Measurements from ENCODE around the gene SUN1. TPM values are rescaled to one million over a fixed set of nuclear protein-coding genes. Genes with fewer than 3 reads are reported as not detected.

The SUN1 gene
- total and polyA plus RNA-seq, 2 of the 8 experiments (the other 6 are each of a cell fraction or from before 2014, with no cell fraction given) = 108 to 158 TPM

DNA sequence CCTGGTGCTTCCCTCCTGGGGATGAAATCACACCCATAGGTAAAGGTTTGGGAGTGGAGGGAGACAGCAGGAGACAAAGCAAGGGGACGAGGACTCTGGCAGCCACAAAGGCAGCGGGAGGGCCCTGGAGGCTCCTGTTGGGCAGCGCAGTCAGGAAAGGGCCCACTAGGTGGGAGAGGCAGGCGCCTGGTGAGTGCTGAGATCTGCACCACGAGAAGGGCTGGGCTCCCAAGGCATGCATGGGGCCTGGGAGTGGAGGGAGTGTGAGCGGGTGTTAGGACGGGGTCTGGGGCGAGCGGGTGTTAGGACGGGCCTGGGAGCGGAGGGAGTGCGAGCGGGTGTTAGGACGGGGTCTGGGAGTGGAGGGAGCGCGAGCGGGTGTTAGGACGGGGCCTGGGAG lies 57.1 kb downstream of the SUN1 start:
- Histone ChIP-seq H3K4me1 (replicated peaks in 1 of 4; ENCODE audit: control insufficient read depth in 3 of 4, insufficient read depth in 4 of 4, low read length in 3 of 4) (peaks cover 0 to 12% (median 1%) of the 10 kb centered on the region in 4 experiments; a peak in 2 of 7 replicates), H3K4me2 (ENCODE audit: insufficient read depth in 1 of 2, low read depth in 2 of 2, low read length in 2 of 2) (peak overlapping the region; percentile 39 to 47), H4K5ac (ENCODE audit: insufficient read length, low read depth, low read length) (no peak overlapping the region), H4K8ac (ENCODE audit: extremely low read depth, insufficient read depth, low read length) (peak overlapping the region; percentile 51; the same call in 1 of the 2 replicates), H3K27me3 (replicated peaks in 1 of 4; ENCODE audit: control insufficient read depth in 3 of 4, extremely low read depth in 1 of 4, insufficient read depth in 3 of 4, low read length in 3 of 4) (no peaks in the 10 kb centered on the region), H4K20me1 (replicated peaks in 1 of 2; ENCODE audit: control insufficient read depth in 1 of 2, insufficient read depth in 2 of 2, low read length in 2 of 2) (peaks cover 30 to 47% of the 10 kb centered on the region in 2 experiments), H3K4me3 (ENCODE audit: extremely low read depth in 1 of 4, insufficient read depth in 2 of 4, low read depth in 3 of 4, low read length in 4 of 4) (peak overlapping the region in 2 of 4 experiments; percentile 19 to 23; a peak in 2 of 8 replicates), H3K14ac (ENCODE audit: insufficient read length) (no peak overlapping the region), H2BK20ac (ENCODE audit: low read length) (no peak overlapping the region), H2BK120ac (replicated peaks; ENCODE audit: low read depth, low read length) (no peak overlapping the region), H3K36me3 (ENCODE audit: control insufficient read depth in 2 of 4, insufficient read depth in 4 of 4, low read length in 3 of 4) (peaks cover 20 to 58% (median 43%) of the 10 kb centered on the region in 4 experiments), H3K23me2 (ENCODE audit: low read depth, low read length) (peaks cover 2% of the 10 kb centered on the region; the same call in 1 of the 2 replicates), H3K56ac (replicated peaks; ENCODE audit: insufficient read length, low read depth, low read length) (no peak overlapping the region), H2AFZ (ENCODE audit: low read length) (no peak overlapping the region), H3K27ac (ENCODE audit: low read depth, low read length) (no peak overlapping the region), H3K9me3 (ENCODE audit: insufficient read depth in 2 of 2, low read depth in 1 of 2, low read length in 1 of 2) (no peaks in the 10 kb centered on the region), H2AK5ac (ENCODE audit: low read depth, low read length) (0 out of 2 replicates have a peak overlapping the region, but pooled peaks have one; percentile 39), H3K18ac (ENCODE audit: extremely low read depth, low read length) (no peak overlapping the region; the same call in 1 of the 2 replicates), H3K79me1 (ENCODE audit: low read depth, low read length) (peaks cover 43% of the 10 kb centered on the region), H3K9ac (replicated peaks in 1 of 4; ENCODE audit: extremely low read depth in 1 of 4, low read depth in 3 of 4, low read length in 3 of 4) (no peak overlapping the region), H3K4ac (replicated peaks; ENCODE audit: insufficient read length, low read depth, low read length) (no peak overlapping the region), H4K91ac (replicated peaks; ENCODE audit: insufficient read length, low read length) (no peak overlapping the region), H2BK12ac (ENCODE audit: low read depth, low read length) (no peak overlapping the region), H2BK15ac (ENCODE audit: low read length) (no peak overlapping the region), H3K79me2 (ENCODE audit: control insufficient read depth in 1 of 2, insufficient read depth in 2 of 2, low read length in 2 of 2) (peaks cover 8 to 53% of the 10 kb centered on the region in 2 experiments), H2BK5ac (ENCODE audit: low read depth, low read length) (no peak overlapping the region; the same call in none of the 2 replicates), H3K23ac (ENCODE audit: insufficient read length) (no peak overlapping the region)
- FAIRE-seq (no peak), DNase-seq (ENCODE audit: low read depth in 1 of 2, low spot score in 2 of 2) (no peak)
- CTCF ChIA-PET (ENCODE audit: partially characterized antibody) = no interaction called here
- WGBS, 2 experiments (ENCODE audit: extremely low coverage in 1 of 2, insufficient coverage in 1 of 2, insufficient read length in 1 of 2, insufficient replicate concordance in 2 of 2, low coverage in 1 of 2, low lambda C conversion rate in 2 of 2, missing lambda C conversion rate in 1 of 2) = 85% methylated on average over 13 of the region's 18 CpGs; no CpG with 5 or more reads in 1 of the 2 experiments
- POLR2A ChIA-PET (ENCODE audit: partially characterized antibody) = no interaction called here
- TF ChIP-seq SRF (IDR thresholded peaks at IDR 0.05; ENCODE audit: low read depth, low read length) (no peak), SIRT6 (IDR thresholded peaks at IDR 0.05; ENCODE audit: low read length) (no peak), SAP30 (IDR thresholded peaks at IDR 0.05; ENCODE audit: insufficient read depth, insufficient replicate concordance, low read length) (no peak), SP1 (IDR thresholded peaks at IDR 0.05; ENCODE audit: low read depth, low read length) (no peak), ZNF274 (IDR thresholded peaks at IDR 0.05; ENCODE audit: borderline replicate concordance, extremely low read depth, low read length) (no peak)
